Esophagus muscularis mucosa (tissue), 3 donors: ENCODE data around the gene ELOVL6.

ENCODE experiments used
- POLR2A ChIP-seq: fragments of 450-650 bp; IDR thresholded peaks from one replicate; pipeline ENCODE4 v1.6.1; 2017; ENCODE audit warnings: antibody characterized with exemption, moderate library complexity, mild to moderate bottlenecking, low read depth
- TF ChIP-seq, protein P1 (sequence below), 3 experiments: fragments of 200-600 bp in 2 of 3; fragments of 450-650 bp in 1 of 3; sonication (generic) in 2 of 3; IDR thresholded peaks; one replicate each; pipeline ENCODE4 v1.5.1; 2017 to 2019; ENCODE audit warnings: antibody characterized with exemption in 3 of 3, mild to moderate bottlenecking in 2 of 3, moderate library complexity in 1 of 3

DNA sequence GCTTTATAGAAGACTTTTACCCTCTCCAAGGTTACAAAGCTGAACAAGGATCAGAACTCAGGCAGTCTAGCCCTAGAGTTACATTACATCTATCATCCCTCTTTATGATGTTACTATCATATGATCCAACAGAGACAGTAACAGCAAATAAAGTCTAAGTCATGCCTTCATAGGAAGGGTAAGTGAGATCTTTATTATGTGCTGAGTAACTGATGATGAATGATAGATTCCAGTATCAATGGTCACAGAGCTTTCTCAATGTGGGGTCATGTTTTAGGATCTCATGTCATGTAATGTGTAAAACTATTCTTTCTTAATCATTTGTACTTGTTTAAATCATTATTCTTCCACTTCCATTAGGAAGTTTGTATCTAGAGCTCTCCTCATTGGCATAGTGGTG lies 22.8 kb downstream of the ELOVL6 start:
- TF ChIP-seq, protein P1, sequence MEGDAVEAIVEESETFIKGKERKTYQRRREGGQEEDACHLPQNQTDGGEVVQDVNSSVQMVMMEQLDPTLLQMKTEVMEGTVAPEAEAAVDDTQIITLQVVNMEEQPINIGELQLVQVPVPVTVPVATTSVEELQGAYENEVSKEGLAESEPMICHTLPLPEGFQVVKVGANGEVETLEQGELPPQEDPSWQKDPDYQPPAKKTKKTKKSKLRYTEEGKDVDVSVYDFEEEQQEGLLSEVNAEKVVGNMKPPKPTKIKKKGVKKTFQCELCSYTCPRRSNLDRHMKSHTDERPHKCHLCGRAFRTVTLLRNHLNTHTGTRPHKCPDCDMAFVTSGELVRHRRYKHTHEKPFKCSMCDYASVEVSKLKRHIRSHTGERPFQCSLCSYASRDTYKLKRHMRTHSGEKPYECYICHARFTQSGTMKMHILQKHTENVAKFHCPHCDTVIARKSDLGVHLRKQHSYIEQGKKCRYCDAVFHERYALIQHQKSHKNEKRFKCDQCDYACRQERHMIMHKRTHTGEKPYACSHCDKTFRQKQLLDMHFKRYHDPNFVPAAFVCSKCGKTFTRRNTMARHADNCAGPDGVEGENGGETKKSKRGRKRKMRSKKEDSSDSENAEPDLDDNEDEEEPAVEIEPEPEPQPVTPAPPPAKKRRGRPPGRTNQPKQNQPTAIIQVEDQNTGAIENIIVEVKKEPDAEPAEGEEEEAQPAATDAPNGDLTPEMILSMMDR (IDR thresholded peaks at IDR 0.05), result no peak
- TF ChIP-seq POLR2A, result no peak
